GM18519 (cell line): Measurements from ENCODE around the gene KCNMB2.
"Not testable (repeated sequence)": the region's sequence is repeated elsewhere in the genome, so short reads cannot be mapped to it uniquely, and the experiment has no call there.

Experiments
- ATAC-seq: cut with Tn5 transposase; IDR thresholded peaks from one replicate; pipeline ENCODE4 v1.9.1; 2021; ENCODE audit warnings: mild to moderate bottlenecking, moderate library complexity; ENCODE audit not compliant: unreplicated experiment, low FRiP score

KCNMB2 gene

GRCh38 chr3:178745861-178746655, 209.8 kb downstream of the KCNMB2 start:
- ATAC-seq: not testable (repeated sequence)

- ATAC-seq: no peak
These were observed 212.6 kb downstream of the KCNMB2 start for GRCh38 chr3:178748874-178749273.

DNA sequence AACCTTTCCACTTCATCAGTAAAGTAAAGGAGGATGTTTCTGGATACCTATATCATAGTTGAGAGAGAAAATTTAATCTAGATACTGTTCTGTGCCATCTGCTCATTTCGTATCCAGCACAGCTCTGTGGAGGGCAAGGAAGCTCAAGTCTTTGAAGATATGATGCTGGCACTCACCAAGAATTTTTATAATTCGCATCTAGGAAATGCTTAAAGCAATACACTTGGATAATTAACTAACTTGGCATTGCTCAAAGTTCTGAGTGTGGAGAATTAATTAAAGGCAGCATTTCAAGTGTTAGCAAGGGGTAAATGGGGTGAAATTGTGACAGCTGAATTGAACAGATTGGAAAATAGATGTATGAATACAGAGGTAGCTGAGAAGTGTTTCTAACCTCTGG, 213.2 kb downstream of the KCNMB2 start:
- no peak for ATAC-seq

GRCh38 chr3:178750639-178751300, 214.5 kb downstream of the KCNMB2 start:
- no peak for ATAC-seq

DNA sequence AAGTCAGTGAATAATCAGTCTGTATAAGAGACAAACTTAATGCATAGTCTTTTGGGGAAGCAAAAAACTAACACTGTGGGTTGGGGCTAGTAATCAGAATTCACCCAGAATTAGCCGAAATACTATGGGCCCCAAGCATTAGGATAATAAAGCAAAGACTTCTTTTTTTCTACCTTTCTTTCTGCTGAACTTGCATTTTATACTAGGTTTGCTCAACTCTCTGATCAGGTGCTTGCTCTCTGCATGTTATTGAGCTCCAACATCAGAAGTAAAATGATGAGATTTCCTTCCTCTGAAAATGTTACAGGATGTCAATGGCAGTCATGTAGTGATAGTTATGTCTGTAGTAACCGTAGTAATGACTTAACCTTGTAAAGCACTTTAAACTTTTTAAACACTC, 216.6 kb downstream of the KCNMB2 start:
- ATAC-seq: no peak

GRCh38 chr3:178754852-178755510, 218.7 kb downstream of the KCNMB2 start:
- ATAC-seq: no peak

- ATAC-seq: no peak
These were observed 224.8 kb downstream of the KCNMB2 start for GRCh38 chr3:178761024-178761423.

GRCh38 chr3:178761461-178761860, 225.2 kb downstream of the KCNMB2 start:
- no peak for ATAC-seq

DNA sequence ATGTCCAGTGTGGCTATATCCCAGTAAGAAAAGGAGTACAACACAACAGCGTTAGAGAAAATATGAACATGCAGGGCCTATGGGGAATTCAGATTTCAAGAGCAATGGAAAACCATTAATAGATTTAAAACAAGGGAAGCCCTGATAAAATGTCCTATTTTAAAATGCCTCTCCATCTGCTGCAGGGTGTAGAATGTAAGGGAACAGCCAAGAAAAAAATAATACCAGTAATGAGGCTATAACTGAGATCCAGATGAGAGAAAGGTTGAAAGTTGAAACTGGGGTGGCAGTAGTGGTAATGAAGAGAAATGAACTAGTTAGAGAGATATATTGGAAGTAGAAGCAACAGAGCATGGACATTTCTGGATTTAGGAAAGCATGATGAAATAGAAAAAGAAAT, 226.1 kb downstream of the KCNMB2 start:
- ATAC-seq: no peak

DNA sequence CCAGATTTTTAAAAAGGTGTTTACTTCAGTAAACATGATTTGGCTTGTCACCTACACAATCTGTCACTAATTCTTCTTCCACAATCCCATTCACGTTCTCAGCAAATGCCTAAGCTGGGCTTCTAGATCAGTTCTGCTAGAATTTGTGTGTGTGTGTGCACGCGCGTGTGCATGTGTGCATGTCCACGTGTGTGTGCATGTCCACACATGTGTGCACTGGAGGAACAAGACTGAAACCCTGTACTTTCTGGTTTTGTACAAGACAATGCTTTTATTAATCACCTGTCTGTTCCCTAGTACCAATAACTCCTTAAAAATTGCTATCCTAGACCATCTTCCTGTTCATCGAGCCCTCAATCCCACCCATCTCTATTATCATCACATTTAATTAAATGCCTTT, 229.2 kb downstream of the KCNMB2 start:
- ATAC-seq: no peak

- no peak for ATAC-seq
These were observed 231.3 kb downstream of the KCNMB2 start for GRCh38 chr3:178767581-178767980.

DNA sequence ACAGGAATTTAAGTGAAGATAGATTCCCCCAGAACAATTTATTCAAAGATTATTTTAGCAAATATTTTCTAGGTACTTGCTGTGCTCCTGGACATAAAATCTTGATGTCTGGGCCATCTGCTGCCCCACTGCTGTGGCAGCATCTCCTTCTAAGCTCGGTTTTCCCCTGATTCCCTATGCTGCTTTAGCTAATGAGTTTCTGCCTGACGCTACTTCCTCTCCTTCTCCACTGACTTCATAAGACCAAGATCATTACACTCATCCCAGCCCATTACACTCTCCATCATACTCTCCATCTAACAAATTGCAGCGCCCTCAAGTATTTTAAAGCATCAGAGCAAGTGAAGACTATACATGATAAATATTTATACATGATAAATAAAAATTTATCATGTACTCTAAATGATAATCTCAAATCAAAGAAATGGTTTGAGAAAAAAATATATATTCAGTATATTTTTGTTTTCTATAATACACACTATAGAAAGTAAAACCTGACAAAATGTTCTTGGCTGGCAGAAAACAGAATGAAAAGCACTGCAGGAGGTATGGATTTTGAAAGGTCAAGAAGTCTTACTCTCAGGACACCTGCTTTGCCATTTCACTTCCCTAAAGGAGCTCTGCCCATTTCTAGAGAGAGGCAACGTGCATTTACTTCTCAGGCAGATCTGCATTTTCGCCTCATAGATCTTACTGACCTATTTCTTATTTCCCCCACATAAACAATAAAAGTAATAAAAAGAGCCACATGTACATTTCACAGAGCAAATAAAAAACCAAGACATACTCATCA, 232.0 kb downstream of the KCNMB2 start:
- ATAC-seq: peak; percentile 44

DNA sequence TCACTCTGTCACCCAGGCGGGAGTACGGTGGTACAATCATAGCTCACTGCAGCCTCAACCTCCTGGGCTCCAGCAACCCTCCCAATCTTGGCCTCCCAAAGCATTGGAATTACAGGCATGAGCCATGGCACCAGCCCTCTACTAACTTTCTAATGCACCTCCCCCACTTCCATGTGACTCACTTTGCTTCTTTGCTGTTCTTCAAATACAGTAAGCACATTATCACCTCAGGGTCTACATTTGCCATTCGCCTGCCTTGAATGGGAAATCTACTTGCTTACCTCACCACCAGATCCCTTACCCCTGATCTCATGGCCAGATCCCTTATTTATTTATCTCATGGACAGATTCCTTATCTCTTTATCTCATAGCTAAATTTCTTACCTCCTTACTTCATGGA, 235.3 kb downstream of the KCNMB2 start:
- ATAC-seq: no peak

GRCh38 chr3:178772746-178773145, 236.5 kb downstream of the KCNMB2 start:
- no peak for ATAC-seq

DNA sequence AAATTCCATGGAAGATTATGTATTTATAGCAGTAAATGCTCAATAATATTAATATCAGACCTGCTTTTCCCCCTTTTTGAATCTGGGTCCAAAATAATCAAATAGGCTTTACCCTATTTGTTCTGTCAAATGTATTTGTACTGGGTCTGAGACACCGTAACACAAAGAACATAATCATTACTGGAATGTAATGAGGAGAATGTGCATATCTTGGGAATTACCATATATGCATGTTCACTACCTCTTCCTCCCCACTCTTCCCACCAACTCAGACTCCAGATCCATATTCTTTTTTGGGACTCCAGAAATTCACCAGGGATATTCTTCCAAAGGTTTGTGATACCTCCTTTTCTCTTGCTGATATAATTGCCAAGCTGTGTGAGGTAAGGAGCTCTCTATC, 237.1 kb downstream of the KCNMB2 start:
- ATAC-seq: no peak

- peak; percentile 64 for ATAC-seq
These were observed 241.6 kb downstream of the KCNMB2 start for GRCh38 chr3:178777718-178778411.

- no peak for ATAC-seq
These were observed 242.4 kb downstream of the KCNMB2 start for GRCh38 chr3:178778589-178778988.

- ATAC-seq: no peak
These were observed 249.7 kb downstream of the KCNMB2 start for GRCh38 chr3:178785961-178786360.

DNA sequence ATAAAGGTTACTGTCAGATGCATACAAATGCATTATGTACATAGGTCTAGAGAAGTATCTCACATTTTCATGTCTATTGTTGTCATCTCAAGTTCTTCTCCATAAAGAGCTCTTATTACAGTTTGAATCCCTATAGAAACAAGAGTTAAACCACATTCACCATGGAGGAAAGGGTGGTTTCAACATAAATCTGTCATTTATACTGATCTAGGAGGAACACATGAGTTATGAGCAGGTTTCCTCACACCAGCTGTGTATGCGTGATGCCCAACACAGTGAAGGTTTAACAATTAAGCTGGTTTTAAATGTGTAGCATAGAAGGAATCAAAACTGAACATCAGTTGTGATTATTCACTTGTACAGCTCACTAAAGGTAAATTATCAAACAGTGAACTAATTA, 251.7 kb downstream of the KCNMB2 start:
- no peak for ATAC-seq

DNA sequence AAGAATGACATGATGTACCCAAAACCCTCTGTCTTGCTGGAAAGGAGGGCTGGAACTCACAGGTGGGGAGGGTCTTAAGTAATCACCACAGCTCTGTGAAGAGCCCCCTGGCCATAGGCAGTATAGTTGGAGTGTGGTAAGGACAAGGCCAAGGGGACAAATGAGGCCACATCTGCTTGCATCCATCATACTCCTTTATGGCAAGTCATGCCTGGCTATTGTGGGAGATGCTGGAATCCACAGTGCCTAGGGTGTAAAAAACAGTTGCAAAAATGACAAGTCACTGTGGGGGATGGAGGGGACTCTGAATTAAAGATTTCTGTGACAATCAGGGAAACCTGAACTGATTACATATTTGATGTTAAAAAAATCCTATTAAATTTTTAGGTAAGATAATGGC, 258.5 kb downstream of the KCNMB2 start:
- ATAC-seq: no peak
